ENCODE results near the gene MRPL12.

Gene MRPL12

GRCh38 chr17:81733507-81734404 lies 30.6 kb downstream of the MRPL12 start:
- Histone ChIP-seq H3K4me1 (ENCODE audit: control insufficient read depth, insufficient read depth, low read length) (no peaks in the 10 kb centered on the region), H3K27ac (ENCODE audit: extremely low read depth, low read depth, low read length) (no peak overlapping the region), H3K9me3 (ENCODE audit: control insufficient read depth, insufficient read depth, low read depth, low read length) (no peaks in the 10 kb centered on the region), H3K4me3 (ENCODE audit: low read depth, low read length) (no peak overlapping the region), H3K36me3 (ENCODE audit: control insufficient read depth in 2 of 2, insufficient read depth in 1 of 2, low read length in 2 of 2) (no peaks in the 10 kb centered on the region)
- ChIA-PET POLR2A (interaction anchor here (1.0 to 1.9 kb wide), 2 partner anchors 99 to 133 kb away, joined by 3 to 13 read pairs; partner anchors contain the start of gene MCRIP1), CTCF (interaction anchor here (0.7 to 3.5 kb wide), 14 partner anchors 20 to 538 kb away, joined by 3 to 13 read pairs (median 4); partner anchors contain the start of genes MCRIP1 and SLC25A10)
- TF ChIP-seq PATZ1 (tag by site-specific recombination; IDR thresholded peaks at IDR 0.05), result peak; percentile 55
- TF ChIP-seq, protein P1, sequence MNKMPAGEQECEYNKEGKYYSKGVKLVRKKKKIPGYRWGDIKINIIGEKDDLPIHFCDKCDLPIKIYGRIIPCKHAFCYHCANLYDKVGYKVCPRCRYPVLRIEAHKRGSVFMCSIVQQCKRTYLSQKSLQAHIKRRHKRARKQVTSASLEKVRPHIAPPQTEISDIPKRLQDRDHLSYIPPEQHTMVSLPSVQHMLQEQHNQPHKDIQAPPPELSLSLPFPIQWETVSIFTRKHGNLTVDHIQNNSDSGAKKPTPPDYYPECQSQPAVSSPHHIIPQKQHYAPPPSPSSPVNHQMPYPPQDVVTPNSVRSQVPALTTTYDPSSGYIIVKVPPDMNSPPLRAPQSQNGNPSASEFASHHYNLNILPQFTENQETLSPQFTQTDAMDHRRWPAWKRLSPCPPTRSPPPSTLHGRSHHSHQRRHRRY (tag by site-specific recombination; IDR thresholded peaks at IDR 0.05), result no peak
- peak; percentile 90 for TF ChIP-seq ZNF600 (tag by site-specific recombination; IDR thresholded peaks at IDR 0.05)
- peak; percentile 83 for TF ChIP-seq ZNF366 (tag by site-specific recombination; conservative IDR thresholded peaks at IDR 0.05)
- TF ChIP-seq ZNF654 (tag by site-specific recombination; IDR thresholded peaks at IDR 0.05; ENCODE audit: low read depth), result peak; percentile 78
- peak; percentile 48; the same call in 1 of the 2 replicates for TF ChIP-seq GLIS2 (tag by site-specific recombination; IDR thresholded peaks at IDR 0.05)
- TF ChIP-seq ZNF311 (tag by site-specific recombination; IDR thresholded peaks at IDR 0.05; ENCODE audit: borderline replicate concordance), result no peak
- peak; percentile 64; the same call in 1 of the 2 replicates for TF ChIP-seq SCRT2 (tag by site-specific recombination; IDR thresholded peaks at IDR 0.05)
- peak; percentile 48; the same call in 1 of the 2 replicates for TF ChIP-seq KLF8 (tag by site-specific recombination; IDR thresholded peaks at IDR 0.05)
- TF ChIP-seq ZBTB17 (tag by site-specific recombination; IDR thresholded peaks at IDR 0.05), result peak; percentile 60; the same call in 1 of the 2 replicates
- no peak for TF ChIP-seq HOXD13 (CRISPR knock-in tag; IDR thresholded peaks at IDR 0.05; ENCODE audit: borderline replicate concordance)
- TF ChIP-seq ZNF449 (tag by site-specific recombination; IDR thresholded peaks at IDR 0.05), result peak; percentile 65; the same call in 1 of the 2 replicates
- TF ChIP-seq GLIS1 (tag by site-specific recombination; IDR thresholded peaks at IDR 0.05), result peak; percentile 18; the same call in 1 of the 2 replicates
- TF ChIP-seq SP3 (tag by site-specific recombination; IDR thresholded peaks at IDR 0.05), result 0 out of 2 replicates have a peak, but pooled peaks have one; percentile 21
- peak; percentile 72 for TF ChIP-seq ZBTB8A (tag by site-specific recombination; IDR thresholded peaks at IDR 0.05)
- TF ChIP-seq, protein P2, sequence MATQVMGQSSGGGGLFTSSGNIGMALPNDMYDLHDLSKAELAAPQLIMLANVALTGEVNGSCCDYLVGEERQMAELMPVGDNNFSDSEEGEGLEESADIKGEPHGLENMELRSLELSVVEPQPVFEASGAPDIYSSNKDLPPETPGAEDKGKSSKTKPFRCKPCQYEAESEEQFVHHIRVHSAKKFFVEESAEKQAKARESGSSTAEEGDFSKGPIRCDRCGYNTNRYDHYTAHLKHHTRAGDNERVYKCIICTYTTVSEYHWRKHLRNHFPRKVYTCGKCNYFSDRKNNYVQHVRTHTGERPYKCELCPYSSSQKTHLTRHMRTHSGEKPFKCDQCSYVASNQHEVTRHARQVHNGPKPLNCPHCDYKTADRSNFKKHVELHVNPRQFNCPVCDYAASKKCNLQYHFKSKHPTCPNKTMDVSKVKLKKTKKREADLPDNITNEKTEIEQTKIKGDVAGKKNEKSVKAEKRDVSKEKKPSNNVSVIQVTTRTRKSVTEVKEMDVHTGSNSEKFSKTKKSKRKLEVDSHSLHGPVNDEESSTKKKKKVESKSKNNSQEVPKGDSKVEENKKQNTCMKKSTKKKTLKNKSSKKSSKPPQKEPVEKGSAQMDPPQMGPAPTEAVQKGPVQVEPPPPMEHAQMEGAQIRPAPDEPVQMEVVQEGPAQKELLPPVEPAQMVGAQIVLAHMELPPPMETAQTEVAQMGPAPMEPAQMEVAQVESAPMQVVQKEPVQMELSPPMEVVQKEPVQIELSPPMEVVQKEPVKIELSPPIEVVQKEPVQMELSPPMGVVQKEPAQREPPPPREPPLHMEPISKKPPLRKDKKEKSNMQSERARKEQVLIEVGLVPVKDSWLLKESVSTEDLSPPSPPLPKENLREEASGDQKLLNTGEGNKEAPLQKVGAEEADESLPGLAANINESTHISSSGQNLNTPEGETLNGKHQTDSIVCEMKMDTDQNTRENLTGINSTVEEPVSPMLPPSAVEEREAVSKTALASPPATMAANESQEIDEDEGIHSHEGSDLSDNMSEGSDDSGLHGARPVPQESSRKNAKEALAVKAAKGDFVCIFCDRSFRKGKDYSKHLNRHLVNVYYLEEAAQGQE (tag by site-specific recombination; IDR thresholded peaks at IDR 0.05), result no peak
- TF ChIP-seq ZNF184 (tag by site-specific recombination; IDR thresholded peaks at IDR 0.05), result no peak
- no peak for TF ChIP-seq ZNF549 (tag by site-specific recombination; IDR thresholded peaks at IDR 0.05)
- no peak for TF ChIP-seq KLF7 (tag by site-specific recombination; IDR thresholded peaks at IDR 0.05; ENCODE audit: borderline replicate concordance)
- peak; percentile 58; the same call in 1 of the 2 replicates for TF ChIP-seq KLF17 (tag by site-specific recombination; IDR thresholded peaks at IDR 0.05)
- TF ChIP-seq ZNF2 (tag by site-specific recombination; IDR thresholded peaks at IDR 0.05), result peak; percentile 83
- TF ChIP-seq ZBTB20 (tag by site-specific recombination; IDR thresholded peaks at IDR 0.05), result no peak
- TF ChIP-seq ZNF18 (tag by site-specific recombination; IDR thresholded peaks at IDR 0.05), result no peak

Data from HEK293 (cell line).